GM18508 (cell line): ENCODE data around the gene XPO4.
"Not testable (repeated sequence)": the region's sequence is repeated elsewhere in the genome, so short reads cannot be mapped to it uniquely, and the experiment has no call there.

Experiments
- ATAC-seq: cut with Tn5 transposase; IDR thresholded peaks from one replicate; pipeline ENCODE4 v1.9.1; 2021; ENCODE audit warnings: moderate number of reproducible peaks; ENCODE audit not compliant: insufficient read depth, unreplicated experiment

The XPO4 gene

GRCh38 chr13:20796791-20797508 lies 105.6 kb downstream of the XPO4 start:
- no peak for ATAC-seq

- ATAC-seq: no peak
Measured at GRCh38 chr13:20789665-20790064, 112.9 kb downstream of the XPO4 start.

- ATAC-seq: no peak
Measured at GRCh38 chr13:20788312-20788711, 114.2 kb downstream of the XPO4 start.

GRCh38 chr13:20787180-20787579 lies 115.4 kb downstream of the XPO4 start:
- no peak for ATAC-seq

DNA sequence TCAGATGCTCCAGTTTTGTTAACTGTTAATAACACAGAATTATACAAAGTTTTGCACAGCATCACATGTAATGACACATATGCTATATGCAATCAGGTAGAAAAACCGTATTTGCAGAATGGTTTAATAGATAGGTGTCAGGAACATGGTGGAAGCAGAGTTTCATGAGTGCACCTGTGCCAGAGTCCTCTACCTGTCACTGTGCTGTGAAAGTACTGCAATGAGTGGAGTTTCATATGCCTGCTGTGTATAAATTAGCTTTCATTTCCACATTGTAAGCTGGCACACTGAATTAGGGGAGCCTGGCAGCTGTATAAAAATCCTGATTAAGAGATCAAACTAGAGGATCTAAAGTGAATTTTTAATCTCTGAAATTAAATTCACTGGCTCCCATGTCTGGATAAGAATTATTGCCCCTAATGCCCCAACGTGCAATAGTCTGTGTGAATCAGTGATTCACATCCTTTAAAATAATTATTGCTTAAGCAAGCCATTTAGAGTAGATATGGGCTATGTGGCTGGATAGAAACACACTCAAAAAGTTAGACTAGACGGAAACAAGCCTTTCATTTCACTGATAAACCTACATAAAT lies 120.3 kb downstream of the XPO4 start:
- ATAC-seq: peak; percentile 65

- ATAC-seq: no peak
Measured at GRCh38 chr13:20780317-20780716, 122.2 kb downstream of the XPO4 start.

DNA sequence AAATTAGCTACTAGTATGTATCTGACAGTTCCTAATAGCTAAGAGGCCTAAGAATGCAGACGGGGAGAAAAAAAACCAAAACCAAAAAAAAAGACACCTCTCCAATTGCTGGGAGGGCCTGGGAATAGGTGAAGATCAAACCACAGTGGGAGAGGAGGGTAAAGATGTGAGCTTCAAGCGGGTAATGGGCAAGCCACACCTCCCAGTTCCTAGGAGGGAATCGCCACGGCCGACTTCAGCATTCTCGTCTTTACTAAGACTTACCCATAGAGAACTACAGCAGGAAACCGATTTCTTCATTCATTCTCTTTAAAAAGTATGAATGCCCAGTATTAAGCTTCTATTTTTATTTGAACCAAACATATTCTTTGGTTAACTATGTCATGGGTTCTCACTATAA lies 123.1 kb downstream of the XPO4 start:
- ATAC-seq: no peak

DNA sequence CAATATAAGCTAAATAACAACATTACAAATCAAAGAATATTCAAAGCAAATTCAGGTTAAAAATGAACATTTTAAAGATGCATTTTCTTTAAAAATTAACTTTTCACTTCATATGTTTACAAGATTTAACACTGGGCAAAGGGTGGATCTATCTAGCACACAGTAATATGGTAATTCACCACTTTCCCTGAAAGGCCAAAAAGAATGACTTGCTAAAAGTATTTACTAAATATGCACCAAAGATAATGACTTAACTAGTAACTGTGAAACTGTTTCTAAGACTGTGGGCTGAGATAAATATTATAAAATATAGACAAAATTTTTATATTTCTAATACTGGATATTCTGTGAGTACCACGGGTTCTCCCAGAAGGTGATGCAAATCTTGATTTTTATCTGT lies 124.2 kb downstream of the XPO4 start:
- no peak for ATAC-seq

GRCh38 chr13:20776751-20777150 lies 125.8 kb downstream of the XPO4 start:
- no peak for ATAC-seq

DNA sequence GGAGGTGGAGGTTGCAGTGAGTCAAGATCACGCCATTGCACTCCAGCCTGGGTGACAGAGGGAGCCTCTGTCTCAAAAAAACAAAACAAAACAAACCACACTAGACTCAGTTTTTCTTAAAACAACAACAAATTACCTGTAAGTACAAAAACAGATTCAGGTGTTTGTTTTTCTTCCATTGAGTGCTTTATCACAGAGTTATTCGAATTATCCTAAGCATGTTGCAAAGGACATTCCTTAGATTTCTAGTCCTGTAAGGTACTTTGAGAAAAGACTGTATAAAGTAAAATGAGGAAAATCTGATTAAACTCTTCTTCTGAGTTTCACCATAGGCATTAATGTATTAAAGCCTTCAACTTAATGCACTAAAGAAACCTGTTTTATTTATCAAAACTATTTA lies 126.6 kb downstream of the XPO4 start:
- ATAC-seq: no peak

DNA sequence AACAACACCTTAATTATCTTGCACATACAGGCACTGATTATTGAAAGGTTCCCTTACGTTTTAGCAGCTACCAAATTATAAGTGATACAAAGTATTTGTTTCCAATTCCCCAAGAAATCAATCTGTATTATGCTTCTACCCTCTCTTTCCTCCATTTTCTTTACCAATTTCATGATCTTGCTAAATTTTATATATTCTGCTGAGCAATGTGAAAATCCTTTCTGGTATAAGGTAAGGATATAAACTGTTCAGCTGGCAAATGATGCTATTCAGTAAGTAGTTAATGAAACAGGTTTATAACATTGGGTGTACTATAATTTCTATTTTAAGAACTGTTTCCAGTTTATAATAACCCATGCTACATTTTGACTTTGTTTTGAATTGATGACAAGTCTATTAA lies 127.8 kb downstream of the XPO4 start:
- no peak for ATAC-seq

GRCh38 chr13:20773194-20774080 lies 129.1 kb downstream of the XPO4 start, which contains the start of gene EEF1AKMT1:
Gene EEF1AKMT1 (minus strand): TSS chr13:20773961. CDS start chr13:20757598, 16,363 bp downstream.
- ATAC-seq: peak; percentile 68

DNA sequence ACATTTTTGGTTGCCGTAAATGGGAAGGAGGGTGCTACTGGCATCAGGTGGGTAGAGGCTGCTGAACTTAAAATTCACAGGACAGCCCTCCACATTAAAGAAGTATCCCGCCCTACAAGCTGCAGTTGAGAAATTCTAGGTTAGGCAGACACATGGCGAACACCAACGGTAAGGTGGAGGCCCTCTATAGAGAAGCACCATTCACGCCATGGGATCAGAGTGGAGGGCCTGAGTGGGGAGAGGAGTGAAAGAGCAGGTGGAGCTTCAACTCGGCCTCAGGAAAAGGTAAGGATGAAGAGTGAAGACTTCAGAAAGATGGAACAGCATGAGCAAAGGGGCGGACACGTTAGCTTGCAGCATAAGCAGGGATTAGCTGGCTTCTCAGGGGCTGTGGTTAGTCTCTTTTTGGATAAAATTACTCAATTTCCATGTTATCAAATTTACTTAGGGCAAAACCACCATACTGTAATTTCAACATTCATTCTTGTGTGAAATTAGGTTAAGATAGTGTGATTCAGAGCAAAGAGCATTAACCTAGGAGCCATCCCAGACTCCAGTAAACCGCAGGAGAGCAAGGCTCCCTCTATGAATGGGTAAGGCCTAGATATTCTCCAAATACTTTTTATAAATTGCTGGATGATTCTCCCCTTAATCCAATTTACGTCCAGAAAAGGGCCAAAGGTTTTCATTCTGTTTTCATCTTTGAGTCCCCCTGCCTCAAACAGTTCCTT lies 130.0 kb downstream of the XPO4 start:
- ATAC-seq: no peak

GRCh38 chr13:20769834-20770233 lies 132.7 kb downstream of the XPO4 start:
- ATAC-seq: no peak

DNA sequence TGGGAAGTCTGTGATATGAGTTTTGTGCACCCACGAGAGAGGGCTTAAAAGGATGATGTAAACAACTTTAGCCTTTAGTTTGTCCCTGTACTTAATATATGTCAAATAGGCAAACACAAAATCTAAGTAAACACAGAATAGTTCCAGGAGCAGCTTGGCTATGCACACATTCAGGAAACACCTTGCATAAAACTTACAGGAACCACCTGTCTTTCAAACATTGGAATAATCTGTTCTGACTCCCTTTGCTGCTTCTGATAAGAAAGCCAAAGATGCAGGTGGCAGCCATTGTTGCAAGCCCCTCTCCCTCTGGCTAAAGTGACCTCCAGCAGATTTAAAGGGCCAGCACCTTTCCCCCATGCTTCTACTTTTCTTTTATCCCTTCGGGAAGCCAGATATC lies 133.5 kb downstream of the XPO4 start:
- ATAC-seq: no peak

DNA sequence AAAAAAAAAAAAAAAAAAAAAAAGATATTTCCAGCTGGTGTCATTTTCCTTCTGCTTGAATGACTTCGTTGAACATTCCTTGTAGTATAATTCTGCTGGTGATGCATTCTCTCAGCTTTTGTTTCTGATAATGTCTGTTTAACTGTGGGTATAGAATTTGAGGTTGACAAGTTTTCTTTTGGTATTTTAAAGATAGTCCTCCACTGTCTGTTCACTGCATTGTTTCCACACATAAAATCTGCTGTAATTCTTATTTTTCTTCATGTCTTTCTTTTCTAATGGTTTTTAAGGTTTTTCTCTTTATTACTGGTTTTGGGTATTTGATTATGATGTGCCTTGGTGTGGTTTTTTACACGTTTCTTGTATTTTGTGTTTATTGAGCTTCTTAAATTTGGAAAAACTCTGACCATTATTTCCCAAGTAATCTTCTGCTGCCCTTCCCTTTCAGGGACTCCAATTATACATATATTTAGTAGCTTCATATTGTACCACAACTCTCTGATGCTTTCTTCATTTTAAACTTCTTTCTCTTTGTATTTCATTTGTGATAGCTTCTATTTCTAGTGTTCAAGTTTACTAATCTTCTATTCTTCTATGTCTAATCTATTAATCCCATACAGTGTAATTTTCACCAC lies 135.1 kb downstream of the XPO4 start:
- ATAC-seq: no peak

DNA sequence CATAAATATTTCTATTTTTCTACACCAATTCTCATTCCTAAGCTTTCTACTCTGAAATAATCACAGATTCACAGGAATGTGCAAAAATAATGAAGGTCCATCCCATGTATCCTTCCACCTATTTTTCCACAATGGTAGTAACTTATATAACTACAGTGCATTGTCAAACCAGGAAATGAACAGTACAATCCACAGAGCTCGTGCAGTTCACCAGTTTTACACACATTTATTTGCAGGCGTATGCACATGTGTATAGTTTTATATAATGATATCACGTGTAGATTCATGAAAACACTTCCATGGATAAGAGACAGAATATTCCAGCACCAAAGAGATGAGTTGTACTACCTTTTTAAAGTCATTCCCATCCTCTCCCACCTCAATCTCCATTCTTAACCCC lies 141.7 kb downstream of the XPO4 start:
- ATAC-seq: no peak

DNA sequence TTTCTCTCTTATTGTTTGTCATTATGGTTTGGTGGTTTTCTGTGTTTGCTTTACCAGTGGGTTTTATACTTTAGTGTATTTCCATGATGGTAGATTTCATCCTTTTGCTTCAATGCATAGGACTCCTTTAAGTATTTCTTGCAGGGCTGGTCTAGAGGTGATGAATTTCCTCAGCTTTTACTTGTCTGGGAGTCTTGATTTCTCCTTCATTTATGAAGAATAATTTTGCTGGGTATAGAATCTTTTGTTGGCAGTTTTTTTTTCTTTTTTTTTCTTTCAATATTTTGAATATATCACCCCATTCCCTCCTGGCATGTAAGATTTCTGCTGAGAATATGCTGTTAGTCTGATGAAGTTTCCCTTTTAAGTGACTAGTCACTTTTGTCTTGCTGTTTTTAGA lies 148.5 kb downstream of the XPO4 start:
- no peak for ATAC-seq

DNA sequence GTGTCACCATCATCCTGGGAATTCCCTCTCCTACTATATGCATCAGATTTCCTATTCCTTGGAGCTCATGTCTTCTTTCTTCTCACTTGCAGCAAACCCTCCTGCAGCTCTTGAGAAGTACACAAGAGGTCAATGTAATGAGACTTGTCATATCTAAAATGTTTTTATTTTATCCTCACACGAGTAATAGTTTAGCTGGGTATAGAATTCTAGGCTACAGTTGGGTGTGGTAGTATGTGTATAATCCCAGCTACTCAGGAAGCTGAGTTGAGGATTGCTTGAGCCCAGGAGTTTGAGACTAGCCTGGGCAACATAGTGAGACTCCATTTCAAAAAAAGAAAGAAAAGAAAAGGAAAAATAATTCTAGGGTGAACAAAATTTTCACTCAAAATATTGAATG lies 153.2 kb downstream of the XPO4 start:
- ATAC-seq: no peak

DNA sequence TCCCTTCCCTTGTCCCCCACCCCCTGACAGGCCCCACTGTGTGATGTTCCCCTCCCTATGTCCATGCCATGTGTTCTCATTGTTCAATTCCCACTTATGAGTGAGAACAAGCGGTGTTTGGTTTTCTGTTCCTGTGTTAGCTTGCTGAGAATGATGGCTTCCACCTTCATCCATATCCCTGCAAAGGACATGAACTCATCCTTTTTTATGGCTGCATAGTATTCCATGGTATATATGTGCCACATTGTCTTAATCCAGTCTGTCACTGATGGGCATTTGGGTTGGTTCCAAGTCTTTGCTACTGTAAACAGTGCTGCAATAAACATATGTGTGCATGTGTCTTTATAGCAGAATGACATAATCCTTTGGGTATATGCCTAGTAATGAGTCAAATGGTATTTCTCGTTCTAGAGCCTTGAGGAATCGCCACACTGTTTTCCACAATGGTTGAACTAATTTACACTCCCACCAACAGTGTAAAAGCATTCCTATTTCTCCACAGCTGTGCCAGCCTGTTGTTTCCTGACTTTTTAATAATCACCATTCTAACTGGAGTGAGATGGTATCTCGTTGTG lies 158.6 kb downstream of the XPO4 start:
- ATAC-seq: not testable (repeated sequence)
